Activated naive CD4-positive, alpha-beta T cell treated with anti-CD3 and anti-CD28 coated beads, Interleukin-2, amount 10 ng/mL, durations not matched to agents 7 days and 5 days (primary cell): ENCODE measurements around the gene DIS3L2.
"Not testable (repeated sequence)": the region's sequence is repeated elsewhere in the genome, so short reads cannot be mapped to it uniquely, and the experiment has no call there.

Experiments used
- CTCF ChIA-PET: fragments of 350-600 bp; sonication (Branson Sonifier 250); formaldehyde crosslinking; loops from one replicate; lab custom pipeline; 2021; ENCODE audit warnings: antibody characterized with exemption; lab: Charles Lee
- DNase-seq: peaks from one replicate; pipeline ENCODE4 v3.0.0-alpha.2; 2020
- H3K27ac Mint-ChIP-seq: one replicate; pipeline ENCODE4 v1.8.0; 2021; ENCODE audit warnings: mild to moderate bottlenecking, moderate library complexity, mixed read lengths
- H3K27me3 Mint-ChIP-seq: one replicate; pipeline ENCODE4 v1.8.0; 2021; ENCODE audit warnings: mild to moderate bottlenecking, mixed read lengths
- H3K36me3 Mint-ChIP-seq: one replicate; pipeline ENCODE4 v1.8.0; 2021; ENCODE audit warnings: mixed read lengths
- H3K4me1 Mint-ChIP-seq: one replicate; pipeline ENCODE4 v1.8.0; 2021; ENCODE audit warnings: mixed read lengths
- H3K4me3 Mint-ChIP-seq: one replicate; pipeline ENCODE4 v1.8.0; 2021; ENCODE audit warnings: mild to moderate bottlenecking, moderate library complexity, mixed read lengths
- H3K9me3 Mint-ChIP-seq: one replicate; pipeline ENCODE4 v1.8.0; 2021; ENCODE audit warnings: mixed read lengths

DIS3L2 gene

DNA sequence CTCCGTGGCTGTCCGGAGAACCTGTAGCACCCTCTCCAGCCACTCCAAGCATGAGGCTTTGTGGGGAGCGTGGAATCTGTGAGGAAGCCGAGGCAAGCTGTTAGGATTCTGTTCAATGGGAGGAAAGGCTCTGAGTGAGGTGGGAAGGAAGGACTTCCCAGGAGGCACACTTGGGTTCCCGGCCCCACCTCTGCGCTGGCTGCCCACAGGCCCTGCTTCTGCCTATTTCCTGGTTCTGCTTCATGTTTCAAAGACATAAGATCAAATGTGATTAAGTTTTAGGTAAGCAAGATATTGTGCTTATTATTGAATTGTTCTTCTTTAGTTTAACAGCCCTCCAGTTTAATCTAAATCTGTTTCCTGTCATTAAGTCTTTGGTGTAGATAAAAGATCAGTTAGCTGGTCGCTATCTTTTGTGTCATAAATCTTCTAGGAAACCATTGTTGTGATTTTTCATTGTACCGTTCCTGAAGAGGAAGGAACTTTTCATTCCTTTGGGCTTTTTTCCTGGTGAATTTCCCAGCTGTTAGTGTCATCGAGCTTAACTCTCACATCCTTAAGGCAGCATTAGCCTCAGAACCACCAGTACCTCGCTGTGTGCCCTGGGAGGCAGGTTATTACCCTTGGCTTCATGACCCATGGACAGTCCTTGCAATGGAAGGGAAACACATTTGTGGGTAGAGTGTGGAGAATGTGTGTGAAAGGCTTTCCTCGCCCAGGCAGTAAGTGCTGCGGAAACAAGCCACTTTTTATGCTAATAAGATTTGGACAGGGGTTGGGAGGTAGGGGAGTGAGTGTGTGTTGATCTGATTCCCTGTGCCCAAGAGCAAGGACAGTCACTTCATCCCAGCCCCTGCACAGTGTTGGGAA, 355.2 kb downstream of the DIS3L2 start:
- peak; percentile 20 for DNase-seq
- peak overlapping the region; percentile 96 for H3K27ac Mint-ChIP-seq
- H3K4me1 Mint-ChIP-seq, result peaks cover 92% of the 10 kb centered on the region
- no peaks in the 10 kb centered on the region for H3K27me3 Mint-ChIP-seq
- peaks cover 36% of the 10 kb centered on the region for H3K36me3 Mint-ChIP-seq
- peaks cover 17% of the 10 kb centered on the region for H3K9me3 Mint-ChIP-seq
- CTCF ChIA-PET, result interaction anchor here (1.3 to 3.5 kb wide), 4 partner anchors 11 to 390 kb away, joined by 3 to 31 read pairs (median 4); partner anchors contain the start of gene NPPC
- peak overlapping the region; percentile 12 for H3K4me3 Mint-ChIP-seq

DNA sequence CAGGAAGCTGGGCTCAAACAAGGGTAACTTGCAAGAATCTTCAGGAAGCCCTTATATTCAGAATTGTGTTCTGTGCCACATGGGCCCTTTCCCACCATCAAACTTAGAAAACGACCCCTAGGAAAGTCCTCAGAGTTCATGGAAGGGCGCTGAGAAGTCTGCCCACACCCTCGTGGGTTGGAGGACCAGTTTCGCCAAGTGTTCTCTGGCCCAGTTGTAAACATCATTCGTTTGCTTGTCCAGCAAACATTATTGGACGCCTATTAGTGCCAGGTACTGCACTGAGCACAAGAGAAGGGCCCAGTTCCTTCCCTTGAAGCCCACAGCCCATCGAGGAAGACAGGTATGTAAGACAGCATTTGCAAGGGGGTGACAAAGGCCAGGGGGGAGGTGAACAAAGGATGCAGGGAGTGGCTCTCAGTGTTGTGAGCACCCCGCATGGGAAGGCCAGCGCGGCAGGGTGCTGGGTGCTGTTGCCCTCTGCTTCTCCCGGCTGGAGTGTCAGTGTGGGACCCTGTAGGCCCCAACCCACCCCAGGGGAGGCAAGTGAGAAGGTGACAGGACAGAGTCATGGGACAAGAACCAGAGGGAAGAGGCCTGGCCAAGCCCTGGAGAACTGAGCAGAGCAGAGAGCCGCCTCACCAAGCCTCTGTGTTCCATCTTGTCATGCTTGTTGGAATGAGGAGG, 356.8 kb downstream of the DIS3L2 start:
- Mint-ChIP-seq H3K9me3 (peaks cover 9% of the 10 kb centered on the region), H3K27ac (peak overlapping the region; percentile 93), H3K4me1 (peaks cover 94% of the 10 kb centered on the region), H3K4me3 (no peak overlapping the region), H3K36me3 (peaks cover 23% of the 10 kb centered on the region), H3K27me3 (no peaks in the 10 kb centered on the region)
- CTCF ChIA-PET, result no interaction called here
- DNase-seq, result peak; percentile 16

DNA sequence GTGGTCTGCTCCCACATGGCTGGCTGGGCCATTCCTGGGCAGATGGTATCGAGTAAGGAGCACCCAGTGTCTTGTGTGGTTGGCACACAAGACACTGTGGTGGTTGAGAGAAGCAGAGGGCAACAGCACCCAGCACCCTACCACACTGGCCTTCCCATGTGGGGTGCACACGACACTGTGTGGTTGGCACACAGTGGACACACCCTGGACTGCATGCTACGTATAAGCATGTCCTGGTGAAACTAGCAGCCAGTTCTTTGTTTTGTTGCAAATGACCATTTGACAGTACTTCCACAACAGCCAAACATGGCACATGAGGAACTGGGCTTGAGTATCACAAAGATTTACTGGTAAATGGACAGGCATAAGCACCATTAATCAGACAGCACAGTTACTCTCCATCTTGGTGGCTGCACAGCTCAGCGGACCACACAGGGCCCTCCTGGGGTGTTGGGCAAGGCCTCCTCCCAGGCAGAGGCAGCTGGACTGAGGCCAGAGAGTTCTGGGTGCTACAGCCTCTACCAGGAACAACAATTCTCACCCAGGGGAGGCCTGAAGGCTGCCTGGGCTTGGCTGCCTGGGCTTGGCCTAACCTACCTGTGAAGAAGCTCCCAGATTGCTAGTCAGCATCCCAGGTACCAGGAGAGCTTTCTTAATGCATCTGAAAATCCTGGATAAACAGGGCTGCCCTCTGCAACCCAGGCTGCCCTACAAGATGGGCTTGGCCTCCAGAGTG, 357.7 kb downstream of the DIS3L2 start:
- H3K4me1 Mint-ChIP-seq, result peaks cover 87% of the 10 kb centered on the region
- peak overlapping the region; percentile 93 for H3K27ac Mint-ChIP-seq
- peak overlapping the region; percentile 23 for H3K4me3 Mint-ChIP-seq
- peaks cover 18% of the 10 kb centered on the region for H3K36me3 Mint-ChIP-seq
- no peaks in the 10 kb centered on the region for H3K27me3 Mint-ChIP-seq
- DNase-seq, result no peak
- CTCF ChIA-PET, result interaction anchor here (1.7 to 2.2 kb wide), 2 partner anchors 8 to 27 kb away, joined by 3 to 9 read pairs; no protein-coding TSS in a partner anchor
- H3K9me3 Mint-ChIP-seq, result peaks cover 4% of the 10 kb centered on the region

DNA sequence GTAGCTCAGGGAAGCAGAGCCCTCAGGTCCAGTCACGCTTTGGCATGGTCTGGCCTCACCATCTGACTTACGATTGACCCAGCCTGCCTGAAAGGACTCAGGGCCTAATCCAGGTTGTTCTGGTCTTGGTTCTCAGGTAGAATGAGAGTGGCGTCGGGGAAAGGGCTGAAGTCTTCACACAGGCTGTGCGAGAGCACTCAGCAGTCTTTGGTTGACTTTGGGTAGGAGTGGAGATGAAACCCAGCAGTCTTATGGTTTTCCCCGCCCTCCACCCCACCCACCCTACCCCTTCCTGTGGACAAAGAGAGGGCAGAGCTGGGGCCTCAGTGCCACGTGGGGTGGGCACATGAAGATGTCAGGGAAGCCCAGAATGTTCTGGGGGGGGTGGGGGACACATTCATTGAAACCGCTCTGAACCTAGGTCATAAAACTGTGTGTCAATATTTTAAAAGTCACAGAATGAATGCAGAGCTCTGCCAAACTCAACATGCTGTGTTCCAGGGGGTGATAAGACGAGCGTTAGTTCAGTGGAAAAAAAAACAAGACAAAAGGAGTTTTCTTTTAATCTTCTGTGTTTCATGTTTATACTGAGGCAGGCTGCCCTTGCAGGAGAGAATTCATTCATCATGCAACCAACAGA, 358.4 kb downstream of the DIS3L2 start:
- Mint-ChIP-seq H3K9me3 (no peaks in the 10 kb centered on the region), H3K4me1 (peaks cover 80% of the 10 kb centered on the region), H3K27ac (peak overlapping the region; percentile 93), H3K27me3 (no peaks in the 10 kb centered on the region), H3K4me3 (peak overlapping the region; percentile 47), H3K36me3 (peaks cover 11% of the 10 kb centered on the region)
- CTCF ChIA-PET, result interaction anchor here (1.2 to 2.2 kb wide), 3 partner anchors 8 to 179 kb away, joined by 3 to 9 read pairs (median 3); no protein-coding TSS in a partner anchor
- DNase-seq, result no peak

DNA sequence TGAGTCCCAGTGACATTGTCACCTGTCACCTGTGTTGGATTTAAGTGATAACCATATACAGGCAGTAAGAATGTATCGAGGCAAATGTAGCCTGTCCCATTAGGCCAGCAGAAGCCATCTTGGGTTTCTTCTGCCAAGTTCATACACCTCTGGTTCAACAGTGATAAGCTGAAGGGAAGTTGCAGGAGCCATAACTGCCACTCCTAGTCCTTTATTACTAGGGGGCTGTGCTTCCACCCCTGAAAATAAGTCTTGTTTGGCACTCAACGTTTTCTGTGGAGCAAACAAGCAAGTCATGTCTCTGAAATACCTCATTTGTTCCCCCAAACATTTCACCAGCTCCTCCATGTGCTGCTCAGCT, 358.9 kb downstream of the DIS3L2 start:
- Mint-ChIP-seq H3K9me3 (no peaks in the 10 kb centered on the region), H3K27ac (peak overlapping the region; percentile 93), H3K36me3 (peaks cover 9% of the 10 kb centered on the region), H3K4me3 (no peak overlapping the region), H3K4me1 (peaks cover 75% of the 10 kb centered on the region), H3K27me3 (no peaks in the 10 kb centered on the region)
- no peak for DNase-seq
- CTCF ChIA-PET, result interaction anchor here (0.9 to 2.2 kb wide), 4 partner anchors 9 to 179 kb away, joined by 3 to 9 read pairs (median 4); no protein-coding TSS in a partner anchor

DNA sequence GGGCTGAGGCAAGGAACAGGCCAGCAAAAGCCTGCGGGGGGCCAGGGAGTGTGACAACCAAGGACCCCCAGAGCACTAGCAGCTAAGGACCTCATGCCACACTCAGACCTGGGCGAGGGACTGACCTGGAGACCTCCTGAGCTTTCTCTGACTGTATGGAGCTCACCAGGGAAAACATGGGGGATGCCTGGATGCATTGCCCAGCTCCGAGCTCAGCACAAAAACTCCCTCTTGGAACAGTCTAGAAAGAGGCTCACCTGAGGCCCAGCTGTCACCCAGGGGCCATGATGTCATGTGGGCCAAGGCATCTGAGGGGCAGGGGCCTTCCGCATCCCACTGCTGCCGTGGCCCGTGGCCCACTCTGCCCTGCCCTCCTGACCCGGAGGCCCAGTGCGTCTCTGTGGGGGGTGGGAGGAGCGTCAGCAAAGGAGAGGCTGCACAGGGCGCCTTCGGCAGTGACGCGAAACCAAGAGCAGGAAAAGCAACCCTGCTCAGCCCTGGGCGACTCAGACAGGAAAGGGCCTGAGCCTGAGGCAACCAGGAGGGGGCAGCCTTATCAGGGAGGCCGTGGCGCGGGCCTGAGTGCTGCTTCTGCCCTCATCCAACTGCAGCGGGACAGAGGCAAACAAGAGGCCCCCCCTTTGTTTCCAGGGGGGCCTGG, 359.8 kb downstream of the DIS3L2 start:
- Mint-ChIP-seq H3K9me3 (no peaks in the 10 kb centered on the region), H3K4me3 (peak overlapping the region; percentile 45), H3K27ac (peak overlapping the region; percentile 93), H3K36me3 (peaks cover 9% of the 10 kb centered on the region), H3K27me3 (no peaks in the 10 kb centered on the region), H3K4me1 (peaks cover 66% of the 10 kb centered on the region)
- peak; percentile 81 for DNase-seq
- CTCF ChIA-PET, result interaction anchor here (0.9 to 2.2 kb wide), 5 partner anchors 10 to 180 kb away, joined by 3 to 13 read pairs (median 4); no protein-coding TSS in a partner anchor

DNA sequence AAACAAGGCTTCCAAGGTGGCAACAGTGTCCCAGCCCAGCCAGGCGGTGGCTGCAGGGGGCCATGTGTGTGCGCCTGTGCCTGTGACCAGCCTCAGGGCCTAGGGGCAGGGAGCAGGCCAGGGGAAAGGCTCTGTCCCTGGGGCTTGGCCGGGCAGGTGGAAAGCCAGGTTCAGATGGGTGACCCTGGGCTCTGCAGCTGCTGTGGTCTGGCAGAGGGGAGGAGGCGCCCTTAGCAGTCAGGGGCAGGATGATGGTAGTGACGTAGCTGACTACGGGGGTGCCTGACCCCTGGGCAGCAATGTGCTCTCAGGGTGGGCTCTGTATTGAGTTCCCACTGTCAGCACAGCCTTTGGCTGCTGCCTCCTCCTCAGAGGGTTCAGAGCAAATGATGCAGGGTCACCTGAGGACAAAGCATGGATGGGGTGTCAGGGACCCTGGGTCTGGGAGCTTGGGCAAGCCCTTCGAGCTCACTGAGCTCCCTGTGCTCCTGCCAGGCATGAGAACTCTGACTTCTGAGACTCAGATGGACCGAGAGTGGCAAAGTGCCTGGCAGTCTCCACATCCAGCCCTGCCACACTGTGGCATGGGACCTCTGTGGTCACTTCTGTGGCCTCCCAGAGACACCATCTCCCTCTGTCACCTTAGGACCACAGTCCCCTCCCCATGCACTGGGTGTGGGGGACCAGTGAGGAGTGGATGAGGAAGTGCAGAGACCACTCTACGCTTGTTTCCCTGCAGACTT, 360.5 kb downstream of the DIS3L2 start:
- peaks cover 9% of the 10 kb centered on the region for H3K36me3 Mint-ChIP-seq
- H3K27ac Mint-ChIP-seq, result peak overlapping the region; percentile 93
- DNase-seq, result no peak
- H3K4me1 Mint-ChIP-seq, result peaks cover 59% of the 10 kb centered on the region
- CTCF ChIA-PET, result interaction anchor here (0.8 to 1.7 kb wide), 4 partner anchors 11 to 415 kb away, joined by 3 to 13 read pairs (median 4); no protein-coding TSS in a partner anchor
- no peaks in the 10 kb centered on the region for H3K27me3 Mint-ChIP-seq
- H3K9me3 Mint-ChIP-seq, result no peaks in the 10 kb centered on the region
- no peak overlapping the region for H3K4me3 Mint-ChIP-seq

DNA sequence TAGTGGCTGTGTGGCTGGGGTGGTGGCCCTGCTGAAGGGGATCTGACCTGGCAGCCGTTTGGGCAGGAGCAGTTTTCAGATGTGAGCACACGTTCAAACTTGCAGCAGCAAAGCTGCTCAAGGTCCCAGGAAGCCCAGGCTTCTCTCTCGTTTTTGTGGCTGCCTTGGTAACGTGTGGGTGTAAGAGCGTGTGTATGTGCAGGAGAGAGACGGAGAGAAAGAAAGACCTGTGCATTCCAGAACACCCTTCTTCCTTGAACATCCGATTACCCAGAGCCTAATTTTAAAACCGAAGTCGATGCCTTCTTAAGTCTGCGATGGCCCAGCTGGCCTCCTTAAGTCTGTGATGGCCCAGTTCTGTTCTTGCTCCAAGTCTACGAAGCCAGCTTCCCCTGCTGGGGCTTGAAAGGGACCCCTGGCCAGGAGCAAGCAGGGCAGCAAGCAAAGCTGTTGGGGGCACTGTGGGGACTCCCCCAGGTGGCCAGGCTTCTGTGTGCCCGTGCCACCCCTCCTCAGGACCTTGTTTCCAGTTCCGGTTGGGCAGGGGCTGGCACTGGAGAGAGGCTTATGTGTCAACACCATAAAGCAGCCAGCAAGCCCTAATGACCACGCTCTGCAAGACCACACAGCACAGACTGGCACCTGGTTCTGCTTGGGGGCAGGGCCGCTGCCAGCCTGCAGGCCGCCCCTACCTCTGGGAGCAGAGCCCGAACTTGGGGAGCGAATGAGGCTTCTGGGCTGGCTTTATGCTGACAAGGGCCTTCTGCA, 361.2 kb downstream of the DIS3L2 start:
- DNase-seq, result no peak
- Mint-ChIP-seq H3K9me3 (no peaks in the 10 kb centered on the region), H3K4me1 (peaks cover 58% of the 10 kb centered on the region), H3K27me3 (no peaks in the 10 kb centered on the region), H3K27ac (peak overlapping the region; percentile 49), H3K36me3 (peaks cover 9% of the 10 kb centered on the region), H3K4me3 (no peak overlapping the region)
- CTCF ChIA-PET, result interaction anchor here (0.6 to 1.7 kb wide), 7 partner anchors 11 to 416 kb away, joined by 3 to 13 read pairs (median 3); no protein-coding TSS in a partner anchor

DNA sequence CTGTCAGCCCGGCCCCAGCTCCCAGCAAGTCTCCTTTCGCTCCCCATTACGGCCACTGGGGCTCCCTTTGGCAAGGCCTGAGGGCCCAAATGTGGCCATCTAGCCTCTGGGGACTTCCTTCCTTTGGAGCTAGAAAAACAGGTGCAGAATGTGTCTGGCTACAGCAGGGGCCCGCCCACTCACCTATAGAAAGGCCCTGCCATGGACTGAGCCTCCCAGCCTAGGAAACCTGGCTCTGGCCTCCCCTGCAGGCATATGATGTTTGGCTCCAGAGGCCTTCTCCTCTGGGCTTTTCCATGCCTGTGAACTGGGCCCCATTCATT, 361.8 kb downstream of the DIS3L2 start:
- H3K9me3 Mint-ChIP-seq, result no peaks in the 10 kb centered on the region
- CTCF ChIA-PET, result interaction anchor here (0.6 to 1.7 kb wide), 5 partner anchors 13 to 416 kb away, joined by 3 to 13 read pairs (median 4); no protein-coding TSS in a partner anchor
- no peak for DNase-seq
- H3K4me3 Mint-ChIP-seq, result no peak overlapping the region
- H3K27me3 Mint-ChIP-seq, result no peaks in the 10 kb centered on the region
- H3K36me3 Mint-ChIP-seq, result peaks cover 6% of the 10 kb centered on the region
- H3K4me1 Mint-ChIP-seq, result peaks cover 53% of the 10 kb centered on the region
- no peak overlapping the region for H3K27ac Mint-ChIP-seq

GRCh38 chr2:232323967-232324366, 362.5 kb downstream of the DIS3L2 start:
- H3K36me3 Mint-ChIP-seq, H3K4me3 Mint-ChIP-seq, H3K27ac Mint-ChIP-seq, H3K27me3 Mint-ChIP-seq, H3K9me3 Mint-ChIP-seq, DNase-seq: not testable (repeated sequence)
- H3K4me1 Mint-ChIP-seq, result peaks cover 46% of the 10 kb centered on the region
- CTCF ChIA-PET, result interaction anchor here (0.7 to 5.1 kb wide), 7 partner anchors 13 to 417 kb away, joined by 3 to 31 read pairs (median 14); no protein-coding TSS in a partner anchor

DNA sequence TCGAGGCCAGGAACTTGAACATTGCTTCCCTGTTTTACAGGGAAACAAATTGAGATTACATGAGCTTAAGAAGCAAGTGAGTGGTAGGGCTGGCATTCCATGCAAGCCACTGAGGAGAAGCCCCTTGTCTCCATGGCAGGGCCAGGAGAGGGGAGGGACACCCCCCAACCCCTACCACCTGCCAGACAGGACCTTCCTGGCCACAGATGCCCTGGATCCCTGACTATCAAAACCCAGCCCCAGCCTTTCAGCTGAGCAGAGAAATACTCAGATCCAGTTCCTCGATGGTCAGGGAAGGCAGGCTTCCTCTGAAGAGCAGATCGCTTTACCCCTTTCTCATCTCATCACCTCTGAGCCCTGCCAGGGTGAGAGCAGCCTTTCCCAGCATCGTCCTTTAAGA, 363.3 kb downstream of the DIS3L2 start:
- H3K36me3 Mint-ChIP-seq, result peaks cover under 1% of the 10 kb centered on the region
- H3K4me3 Mint-ChIP-seq, result no peak overlapping the region
- H3K27ac Mint-ChIP-seq, result no peak overlapping the region
- no peak for DNase-seq
- peaks cover 38% of the 10 kb centered on the region for H3K4me1 Mint-ChIP-seq
- H3K9me3 Mint-ChIP-seq, result no peaks in the 10 kb centered on the region
- H3K27me3 Mint-ChIP-seq, result no peaks in the 10 kb centered on the region
- CTCF ChIA-PET, result interaction anchor here (0.7 to 5.1 kb wide), 12 partner anchors 10 to 424 kb away, joined by 3 to 31 read pairs (median 12); no protein-coding TSS in a partner anchor
